HG03457 (cell line): ENCODE results near the gene TTC23.

ENCODE experiments used
- ATAC-seq: cut with Tn5 transposase; IDR thresholded peaks from one replicate; pipeline ENCODE4 v1.9.1; 2021; ENCODE audit warnings: moderate number of reproducible peaks; ENCODE audit not compliant: unreplicated experiment

TTC23 gene

GRCh38 chr15:99106417-99107220 is 142.8 kb downstream of the TTC23 start:
- no peak for ATAC-seq

GRCh38 chr15:99105514-99106341 is 143.7 kb downstream of the TTC23 start:
- ATAC-seq = no peak

GRCh38 chr15:99104788-99105513 is 144.4 kb downstream of the TTC23 start, which contains the start of gene SYNM:
SYNM (plus strand) TSS chr15:99105080; CDS start chr15:99105200, 120 bp downstream.
- no peak for ATAC-seq

- no peak for ATAC-seq
Observed at GRCh38 chr15:99103279-99103678, 146.1 kb downstream of the TTC23 start.

- ATAC-seq = no peak
Observed at GRCh38 chr15:99102332-99103235, 146.8 kb downstream of the TTC23 start.

GRCh38 chr15:99101501-99101900 is 147.9 kb downstream of the TTC23 start:
- ATAC-seq = no peak

GRCh38 chr15:99100245-99101173 is 148.9 kb downstream of the TTC23 start:
- ATAC-seq = no peak

- no peak for ATAC-seq
Observed at GRCh38 chr15:99099661-99100060, 149.7 kb downstream of the TTC23 start.

- ATAC-seq = no peak
Observed at GRCh38 chr15:99098991-99099390, 150.4 kb downstream of the TTC23 start.

GRCh38 chr15:99098426-99098825 is 151.0 kb downstream of the TTC23 start:
- ATAC-seq = no peak

GRCh38 chr15:99097441-99098410 is 151.7 kb downstream of the TTC23 start:
- no peak for ATAC-seq

- no peak for ATAC-seq
Observed at GRCh38 chr15:99096894-99097426, 152.4 kb downstream of the TTC23 start.

GRCh38 chr15:99096173-99096893 is 153.0 kb downstream of the TTC23 start:
- ATAC-seq = no peak

- ATAC-seq = no peak
Observed at GRCh38 chr15:99095626-99096025, 153.8 kb downstream of the TTC23 start.

- ATAC-seq = no peak
Observed at GRCh38 chr15:99092554-99093172, 156.7 kb downstream of the TTC23 start.

- no peak for ATAC-seq
Observed at GRCh38 chr15:99090938-99091337, 158.4 kb downstream of the TTC23 start.
